ENCODE data around the gene ME3.

ME3 gene

GRCh38 chr11:86641537-86642261, 30.7 kb downstream of the ME3 start:
- H3F3A ChIP-seq (ENCODE audit: insufficient read depth, low read length) = no peaks in the 10 kb centered on the region
- TF ChIP-seq EZH2 (optimal IDR thresholded peaks at IDR 0.05; ENCODE audit: low read depth, low read length) (no peak), EZH2phosphoT487 (IDR thresholded peaks at IDR 0.05; ENCODE audit: low read length) (no peak)
- TF ChIP-seq, protein P1, sequence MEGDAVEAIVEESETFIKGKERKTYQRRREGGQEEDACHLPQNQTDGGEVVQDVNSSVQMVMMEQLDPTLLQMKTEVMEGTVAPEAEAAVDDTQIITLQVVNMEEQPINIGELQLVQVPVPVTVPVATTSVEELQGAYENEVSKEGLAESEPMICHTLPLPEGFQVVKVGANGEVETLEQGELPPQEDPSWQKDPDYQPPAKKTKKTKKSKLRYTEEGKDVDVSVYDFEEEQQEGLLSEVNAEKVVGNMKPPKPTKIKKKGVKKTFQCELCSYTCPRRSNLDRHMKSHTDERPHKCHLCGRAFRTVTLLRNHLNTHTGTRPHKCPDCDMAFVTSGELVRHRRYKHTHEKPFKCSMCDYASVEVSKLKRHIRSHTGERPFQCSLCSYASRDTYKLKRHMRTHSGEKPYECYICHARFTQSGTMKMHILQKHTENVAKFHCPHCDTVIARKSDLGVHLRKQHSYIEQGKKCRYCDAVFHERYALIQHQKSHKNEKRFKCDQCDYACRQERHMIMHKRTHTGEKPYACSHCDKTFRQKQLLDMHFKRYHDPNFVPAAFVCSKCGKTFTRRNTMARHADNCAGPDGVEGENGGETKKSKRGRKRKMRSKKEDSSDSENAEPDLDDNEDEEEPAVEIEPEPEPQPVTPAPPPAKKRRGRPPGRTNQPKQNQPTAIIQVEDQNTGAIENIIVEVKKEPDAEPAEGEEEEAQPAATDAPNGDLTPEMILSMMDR (IDR thresholded peaks at IDR 0.05; ENCODE audit: low read length) = no peak
- H3K4me2 ChIP-seq (ENCODE audit: low read depth, low read length) = no peak overlapping the region
- H3K79me2 ChIP-seq (ENCODE audit: low read length) = no peaks in the 10 kb centered on the region
- no peaks in the 10 kb centered on the region for H3K4me1 ChIP-seq (ENCODE audit: low read length)
- H3K4me3 ChIP-seq (ENCODE audit: low read length) = no peak overlapping the region
- no peaks in the 10 kb centered on the region for H3K9me3 ChIP-seq (replicated peaks; ENCODE audit: insufficient read depth, low read length)
- H3K36me3 ChIP-seq (replicated peaks; ENCODE audit: insufficient read depth, low read length) = no peaks in the 10 kb centered on the region
- H4K20me1 ChIP-seq (ENCODE audit: insufficient read depth, low read length) = no peaks in the 10 kb centered on the region
- no peaks in the 10 kb centered on the region for H3K9me2 ChIP-seq (replicated peaks; ENCODE audit: insufficient read depth, low read length)
- no peak overlapping the region for H3K9ac ChIP-seq (ENCODE audit: low read length)
- no peak for DNase-seq
- no peaks in the 10 kb centered on the region for H3K27me3 ChIP-seq (replicated peaks; ENCODE audit: insufficient read depth, low read length)
- no peak overlapping the region for H3K27ac ChIP-seq (ENCODE audit: low read length)
- no peak overlapping the region for H2AFZ ChIP-seq (ENCODE audit: low read length)

DNA sequence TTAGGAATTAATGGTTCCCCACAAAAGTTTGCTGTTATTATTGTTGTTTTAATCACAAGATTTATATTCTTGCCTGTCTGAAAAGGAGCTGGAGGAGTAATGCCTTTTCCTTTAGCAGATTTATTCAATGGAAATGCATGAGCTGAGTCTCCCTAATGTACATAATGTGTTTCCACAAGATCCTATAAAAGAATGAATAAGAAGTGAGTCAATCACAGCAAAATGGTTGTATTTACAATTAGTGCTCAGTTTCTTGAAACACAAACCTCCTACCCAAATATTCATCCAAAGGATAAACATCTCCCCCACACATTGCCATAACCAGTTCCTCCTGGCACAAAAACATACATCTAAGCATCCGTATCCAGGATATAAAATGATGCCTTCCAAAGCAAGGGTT, 33.3 kb downstream of the ME3 start:
- H3K27me3 ChIP-seq (replicated peaks; ENCODE audit: insufficient read depth, low read length) = no peaks in the 10 kb centered on the region
- no peaks in the 10 kb centered on the region for H4K20me1 ChIP-seq (ENCODE audit: insufficient read depth, low read length)
- H3K9me2 ChIP-seq (replicated peaks; ENCODE audit: insufficient read depth, low read length) = no peaks in the 10 kb centered on the region
- no peak overlapping the region for H3K4me3 ChIP-seq (ENCODE audit: low read length)
- no peak overlapping the region for H2AFZ ChIP-seq (ENCODE audit: low read length)
- H3K9ac ChIP-seq (ENCODE audit: low read length) = no peak overlapping the region
- DNase-seq = no peak
- TF ChIP-seq, protein P1 (IDR thresholded peaks at IDR 0.05; ENCODE audit: low read length) = no peak
- TF ChIP-seq EZH2phosphoT487 (IDR thresholded peaks at IDR 0.05; ENCODE audit: low read length) = no peak
- TF ChIP-seq EZH2 (optimal IDR thresholded peaks at IDR 0.05; ENCODE audit: low read depth, low read length) = no peak
- H3K79me2 ChIP-seq (ENCODE audit: low read length) = no peaks in the 10 kb centered on the region
- no peak overlapping the region for H3K4me2 ChIP-seq (ENCODE audit: low read depth, low read length)
- H3K36me3 ChIP-seq (replicated peaks; ENCODE audit: insufficient read depth, low read length) = no peaks in the 10 kb centered on the region
- no peaks in the 10 kb centered on the region for H3F3A ChIP-seq (ENCODE audit: insufficient read depth, low read length)
- no peaks in the 10 kb centered on the region for H3K4me1 ChIP-seq (ENCODE audit: low read length)
- H3K27ac ChIP-seq (ENCODE audit: low read length) = no peak overlapping the region
- H3K9me3 ChIP-seq (replicated peaks; ENCODE audit: insufficient read depth, low read length) = no peaks in the 10 kb centered on the region

DNA sequence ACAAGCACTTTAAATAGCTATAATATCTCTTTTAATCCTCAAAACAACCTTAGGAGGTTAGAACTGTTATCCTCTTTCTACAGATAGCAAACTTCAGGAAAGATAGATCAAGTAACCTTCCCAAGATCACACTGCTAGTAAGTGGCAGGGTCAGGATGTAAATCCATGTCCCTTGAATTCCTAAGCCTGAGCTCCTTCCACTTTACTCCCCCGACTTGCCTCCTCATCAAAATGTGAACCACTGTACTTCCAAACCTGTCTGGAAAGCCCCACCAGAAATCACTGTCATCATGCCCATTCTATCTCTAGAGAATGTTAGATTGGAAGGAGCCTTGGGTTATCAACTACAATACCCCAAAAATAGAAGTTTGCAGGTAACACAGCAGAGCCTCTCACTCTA, 33.7 kb downstream of the ME3 start:
- H4K20me1 ChIP-seq (ENCODE audit: insufficient read depth, low read length) = no peaks in the 10 kb centered on the region
- no peak for TF ChIP-seq EZH2phosphoT487 (IDR thresholded peaks at IDR 0.05; ENCODE audit: low read length)
- TF ChIP-seq EZH2 (optimal IDR thresholded peaks at IDR 0.05; ENCODE audit: low read depth, low read length) = no peak
- TF ChIP-seq, protein P1 (IDR thresholded peaks at IDR 0.05; ENCODE audit: low read length) = no peak
- DNase-seq = no peak
- H3K9me3 ChIP-seq (replicated peaks; ENCODE audit: insufficient read depth, low read length) = no peaks in the 10 kb centered on the region
- H2AFZ ChIP-seq (ENCODE audit: low read length) = no peak overlapping the region
- no peak overlapping the region for H3K4me2 ChIP-seq (ENCODE audit: low read depth, low read length)
- no peaks in the 10 kb centered on the region for H3K9me2 ChIP-seq (replicated peaks; ENCODE audit: insufficient read depth, low read length)
- H3K4me3 ChIP-seq (ENCODE audit: low read length) = no peak overlapping the region
- no peaks in the 10 kb centered on the region for H3K4me1 ChIP-seq (ENCODE audit: low read length)
- H3K27me3 ChIP-seq (replicated peaks; ENCODE audit: insufficient read depth, low read length) = no peaks in the 10 kb centered on the region
- no peaks in the 10 kb centered on the region for H3F3A ChIP-seq (ENCODE audit: insufficient read depth, low read length)
- H3K36me3 ChIP-seq (replicated peaks; ENCODE audit: insufficient read depth, low read length) = no peaks in the 10 kb centered on the region
- H3K79me2 ChIP-seq (ENCODE audit: low read length) = no peaks in the 10 kb centered on the region
- H3K27ac ChIP-seq (ENCODE audit: low read length) = no peak overlapping the region
- H3K9ac ChIP-seq (ENCODE audit: low read length) = no peak overlapping the region

All from MM.1S (cell line).